ENCODE data around the gene LEF1. TPM values are rescaled to one million over a fixed set of nuclear protein-coding genes. Genes with fewer than 3 reads are reported as not detected.

LEF1 gene
- total RNA-seq, 1 donor from 2014 or later: 1.7 TPM

DNA sequence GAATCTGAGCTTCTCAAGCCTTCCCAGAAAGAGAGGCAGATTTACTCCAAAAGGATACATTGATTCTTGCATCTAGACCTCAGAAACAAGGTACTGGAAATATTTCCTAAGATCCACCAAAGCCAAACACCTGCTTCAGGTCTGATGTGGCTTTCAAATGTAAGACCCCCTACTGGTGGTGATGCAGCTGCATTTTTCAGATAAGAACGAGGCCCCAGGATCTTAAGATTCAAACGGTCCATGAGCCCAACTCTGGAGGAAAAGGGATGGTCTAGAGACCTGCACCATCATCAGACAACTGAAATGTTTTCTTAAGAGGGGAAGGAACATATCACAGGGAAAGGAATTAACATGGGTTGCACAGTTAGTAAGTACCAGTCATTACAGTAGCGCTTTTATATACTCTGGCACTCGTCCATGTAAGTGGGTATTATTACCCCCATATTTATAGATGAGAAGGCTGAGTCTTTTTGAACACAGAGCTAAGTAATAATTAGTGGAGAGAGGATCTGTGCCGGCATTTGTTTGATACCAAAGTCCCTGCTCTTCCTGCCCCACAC is 73.7 kb downstream of the LEF1 start:
- Mint-ChIP-seq H3K4me1 (ENCODE audit: unreplicated experiment) (no peaks in the 10 kb centered on the region), H3K27ac (ENCODE audit: unreplicated experiment) (no peak overlapping the region), H3K4me3 (ENCODE audit: unreplicated experiment) (no peak overlapping the region), H3K27me3 (ENCODE audit: unreplicated experiment) (peaks cover 17% of the 10 kb centered on the region), H3K9me3 (ENCODE audit: unreplicated experiment) (no peaks in the 10 kb centered on the region), H3K36me3 (ENCODE audit: unreplicated experiment) (no peaks in the 10 kb centered on the region)
- TF ChIP-seq, protein P1, sequence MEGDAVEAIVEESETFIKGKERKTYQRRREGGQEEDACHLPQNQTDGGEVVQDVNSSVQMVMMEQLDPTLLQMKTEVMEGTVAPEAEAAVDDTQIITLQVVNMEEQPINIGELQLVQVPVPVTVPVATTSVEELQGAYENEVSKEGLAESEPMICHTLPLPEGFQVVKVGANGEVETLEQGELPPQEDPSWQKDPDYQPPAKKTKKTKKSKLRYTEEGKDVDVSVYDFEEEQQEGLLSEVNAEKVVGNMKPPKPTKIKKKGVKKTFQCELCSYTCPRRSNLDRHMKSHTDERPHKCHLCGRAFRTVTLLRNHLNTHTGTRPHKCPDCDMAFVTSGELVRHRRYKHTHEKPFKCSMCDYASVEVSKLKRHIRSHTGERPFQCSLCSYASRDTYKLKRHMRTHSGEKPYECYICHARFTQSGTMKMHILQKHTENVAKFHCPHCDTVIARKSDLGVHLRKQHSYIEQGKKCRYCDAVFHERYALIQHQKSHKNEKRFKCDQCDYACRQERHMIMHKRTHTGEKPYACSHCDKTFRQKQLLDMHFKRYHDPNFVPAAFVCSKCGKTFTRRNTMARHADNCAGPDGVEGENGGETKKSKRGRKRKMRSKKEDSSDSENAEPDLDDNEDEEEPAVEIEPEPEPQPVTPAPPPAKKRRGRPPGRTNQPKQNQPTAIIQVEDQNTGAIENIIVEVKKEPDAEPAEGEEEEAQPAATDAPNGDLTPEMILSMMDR (IDR thresholded peaks at IDR 0.05): no peak
- no peak for DNase-seq (ENCODE audit: extremely low spot score, unreplicated experiment)

DNA sequence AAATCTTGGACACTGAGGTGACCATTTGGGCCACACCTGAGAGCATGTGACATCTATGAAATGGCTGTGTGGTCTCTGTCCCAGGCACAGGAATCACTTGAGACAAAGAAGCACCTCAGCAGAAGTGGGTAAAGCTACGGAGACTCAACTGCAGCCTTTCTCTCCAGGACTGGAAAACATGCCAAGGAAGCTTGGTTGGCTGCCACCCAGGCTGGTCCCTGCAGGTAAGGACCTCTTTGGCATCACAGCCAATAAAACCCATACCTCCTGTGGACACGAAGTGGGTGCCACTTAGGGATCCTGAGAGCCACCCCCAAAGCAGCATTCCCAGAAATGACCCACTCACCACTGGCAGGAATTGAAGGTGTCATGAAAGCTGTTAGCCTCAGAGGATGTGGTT is 74.6 kb downstream of the LEF1 start:
- H3K4me1 Mint-ChIP-seq (ENCODE audit: unreplicated experiment): no peaks in the 10 kb centered on the region
- peaks cover 17% of the 10 kb centered on the region for H3K27me3 Mint-ChIP-seq (ENCODE audit: unreplicated experiment)
- H3K36me3 Mint-ChIP-seq (ENCODE audit: unreplicated experiment): no peaks in the 10 kb centered on the region
- H3K27ac Mint-ChIP-seq (ENCODE audit: unreplicated experiment): no peak overlapping the region
- no peak overlapping the region for H3K4me3 Mint-ChIP-seq (ENCODE audit: unreplicated experiment)
- no peak for DNase-seq (ENCODE audit: extremely low spot score, unreplicated experiment)
- H3K9me3 Mint-ChIP-seq (ENCODE audit: unreplicated experiment): no peaks in the 10 kb centered on the region
- TF ChIP-seq, protein P1 (IDR thresholded peaks at IDR 0.05): no peak

DNA sequence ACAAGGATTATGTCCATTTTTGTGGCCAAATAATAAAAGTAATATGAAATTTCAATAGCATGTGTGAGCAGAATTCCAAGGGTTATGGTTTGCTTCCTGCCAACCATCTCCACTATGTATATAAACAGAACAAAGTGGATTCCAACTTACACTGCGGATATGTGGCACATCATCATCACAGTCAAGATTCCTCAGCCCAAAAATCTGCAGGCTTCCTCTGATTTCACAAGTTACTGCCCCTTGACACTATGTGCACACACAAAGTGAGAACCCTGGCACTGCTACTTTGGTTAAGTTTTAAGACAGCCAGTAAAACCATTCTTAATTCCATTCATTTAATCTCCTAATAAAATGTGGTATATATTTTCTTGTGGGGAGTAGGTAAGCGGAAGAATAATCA is 76.4 kb downstream of the LEF1 start:
- Mint-ChIP-seq H3K36me3 (ENCODE audit: unreplicated experiment) (no peaks in the 10 kb centered on the region), H3K4me1 (ENCODE audit: unreplicated experiment) (no peaks in the 10 kb centered on the region), H3K9me3 (ENCODE audit: unreplicated experiment) (no peaks in the 10 kb centered on the region), H3K27ac (ENCODE audit: unreplicated experiment) (no peak overlapping the region), H3K27me3 (ENCODE audit: unreplicated experiment) (peaks cover 15% of the 10 kb centered on the region), H3K4me3 (ENCODE audit: unreplicated experiment) (no peak overlapping the region)
- TF ChIP-seq, protein P1 (IDR thresholded peaks at IDR 0.05): no peak
- DNase-seq (ENCODE audit: extremely low spot score, unreplicated experiment): no peak

DNA sequence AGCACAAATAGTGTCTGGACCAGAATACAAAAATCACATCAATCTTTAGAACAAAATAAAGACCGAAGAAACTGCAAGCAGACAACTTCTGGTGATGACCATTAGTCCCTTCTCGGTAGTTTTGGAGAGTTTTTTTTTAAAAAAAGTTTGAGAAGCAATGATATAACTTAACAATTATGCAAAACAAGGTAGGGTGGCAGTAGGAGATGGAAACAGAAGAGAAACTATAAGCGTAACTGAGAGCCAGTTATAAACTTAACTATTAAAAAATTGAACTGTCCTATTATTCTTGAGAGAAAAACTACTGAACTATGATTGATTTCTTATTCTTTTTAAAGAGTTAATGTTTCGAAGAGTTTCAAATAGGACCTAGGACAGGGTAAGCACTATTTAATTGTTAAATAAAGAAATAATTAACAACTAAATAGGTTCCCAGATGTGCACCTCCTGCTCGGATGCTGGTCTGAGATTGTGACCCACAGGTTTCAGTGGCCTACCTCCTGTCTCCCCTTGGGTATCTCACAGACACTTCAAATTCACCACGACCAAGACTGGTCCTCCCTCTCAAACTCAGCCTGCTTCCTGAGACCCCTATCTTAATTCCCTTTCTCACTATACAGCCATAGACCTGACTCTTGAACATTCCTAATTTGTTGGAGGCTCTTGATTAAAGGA is 81.3 kb downstream of the LEF1 start:
- TF ChIP-seq, protein P1 (IDR thresholded peaks at IDR 0.05): no peak
- no peak for DNase-seq (ENCODE audit: extremely low spot score, unreplicated experiment)
- H3K9me3 Mint-ChIP-seq (ENCODE audit: unreplicated experiment): no peaks in the 10 kb centered on the region
- no peak overlapping the region for H3K27ac Mint-ChIP-seq (ENCODE audit: unreplicated experiment)
- H3K4me3 Mint-ChIP-seq (ENCODE audit: unreplicated experiment): no peak overlapping the region
- H3K4me1 Mint-ChIP-seq (ENCODE audit: unreplicated experiment): no peaks in the 10 kb centered on the region
- no peaks in the 10 kb centered on the region for H3K27me3 Mint-ChIP-seq (ENCODE audit: unreplicated experiment)
- no peaks in the 10 kb centered on the region for H3K36me3 Mint-ChIP-seq (ENCODE audit: unreplicated experiment)

DNA sequence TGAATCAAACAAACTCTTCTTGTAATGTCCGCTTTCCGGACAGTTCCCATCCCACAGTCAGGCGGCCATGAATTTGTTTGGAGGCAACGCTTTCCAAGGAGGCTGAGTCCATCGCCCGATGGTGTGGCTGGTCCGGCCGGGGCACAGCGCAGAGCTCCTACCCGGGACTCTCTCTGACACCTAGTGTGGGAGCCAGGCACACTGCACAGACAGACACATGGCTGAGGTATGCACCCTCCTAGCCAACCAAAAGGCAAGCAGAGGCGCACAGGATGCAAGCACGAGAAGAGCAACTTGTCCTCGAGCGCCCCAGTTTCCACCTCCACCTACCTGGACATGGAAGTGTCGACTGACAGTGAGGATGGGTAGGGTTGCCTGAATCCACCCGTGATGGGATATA is 87.5 kb downstream of the LEF1 start:
- no peaks in the 10 kb centered on the region for H3K4me1 Mint-ChIP-seq (ENCODE audit: unreplicated experiment)
- no peak overlapping the region for H3K4me3 Mint-ChIP-seq (ENCODE audit: unreplicated experiment)
- no peaks in the 10 kb centered on the region for H3K36me3 Mint-ChIP-seq (ENCODE audit: unreplicated experiment)
- no peak overlapping the region for H3K27ac Mint-ChIP-seq (ENCODE audit: unreplicated experiment)
- peaks cover 5% of the 10 kb centered on the region for H3K27me3 Mint-ChIP-seq (ENCODE audit: unreplicated experiment)
- no peaks in the 10 kb centered on the region for H3K9me3 Mint-ChIP-seq (ENCODE audit: unreplicated experiment)
- TF ChIP-seq, protein P1 (IDR thresholded peaks at IDR 0.05): no peak
- DNase-seq (ENCODE audit: extremely low spot score, unreplicated experiment): no peak
